GM21576 (cell line): Measurements from ENCODE around the gene DLD.
A peak's percentile ranks its signal among the peaks of the same experiment; 100 is the strongest.
"Not testable (repeated sequence)": the region's sequence is repeated elsewhere in the genome, so short reads cannot be mapped to it uniquely, and the experiment has no call there.

Experiments used
- ATAC-seq: cut with Tn5 transposase; IDR thresholded peaks from one replicate; pipeline ENCODE4 v1.9.1; 2021; ENCODE audit warnings: mild to moderate bottlenecking, moderate library complexity; ENCODE audit not compliant: unreplicated experiment

Gene DLD

GRCh38 chr7:107890962-107891635 lies at the start of gene DLD:
Gene DLD, plus strand, starts transcription at chr7:107891183. Its CDS starts 68 bp downstream, at chr7:107891251.
- peak; percentile 99 for ATAC-seq

GRCh38 chr7:107842213-107842612 lies 48.8 kb upstream of the DLD start:
- no peak for ATAC-seq

DNA sequence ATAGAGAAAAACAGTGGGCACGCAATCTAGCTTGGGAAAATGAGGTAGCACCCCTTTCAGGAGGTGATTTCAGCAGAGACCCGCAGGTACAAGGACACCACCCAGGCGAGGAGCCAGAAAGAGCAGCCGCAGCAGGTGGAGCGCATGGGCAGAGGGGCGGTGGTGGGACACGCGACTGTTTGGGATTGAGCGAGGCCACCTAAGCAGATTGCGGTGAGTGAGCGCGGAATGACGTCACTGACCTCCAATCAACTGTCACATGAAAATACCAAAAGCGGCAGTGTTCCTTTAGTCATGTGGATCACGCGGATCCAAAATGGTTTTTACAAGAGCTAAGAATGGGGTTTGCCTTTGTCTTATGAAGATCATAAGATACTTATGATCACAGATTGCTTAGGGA lies 47.8 kb upstream of the DLD start:
- ATAC-seq: no peak

GRCh38 chr7:107846324-107846723 lies 44.7 kb upstream of the DLD start:
- ATAC-seq: no peak

DNA sequence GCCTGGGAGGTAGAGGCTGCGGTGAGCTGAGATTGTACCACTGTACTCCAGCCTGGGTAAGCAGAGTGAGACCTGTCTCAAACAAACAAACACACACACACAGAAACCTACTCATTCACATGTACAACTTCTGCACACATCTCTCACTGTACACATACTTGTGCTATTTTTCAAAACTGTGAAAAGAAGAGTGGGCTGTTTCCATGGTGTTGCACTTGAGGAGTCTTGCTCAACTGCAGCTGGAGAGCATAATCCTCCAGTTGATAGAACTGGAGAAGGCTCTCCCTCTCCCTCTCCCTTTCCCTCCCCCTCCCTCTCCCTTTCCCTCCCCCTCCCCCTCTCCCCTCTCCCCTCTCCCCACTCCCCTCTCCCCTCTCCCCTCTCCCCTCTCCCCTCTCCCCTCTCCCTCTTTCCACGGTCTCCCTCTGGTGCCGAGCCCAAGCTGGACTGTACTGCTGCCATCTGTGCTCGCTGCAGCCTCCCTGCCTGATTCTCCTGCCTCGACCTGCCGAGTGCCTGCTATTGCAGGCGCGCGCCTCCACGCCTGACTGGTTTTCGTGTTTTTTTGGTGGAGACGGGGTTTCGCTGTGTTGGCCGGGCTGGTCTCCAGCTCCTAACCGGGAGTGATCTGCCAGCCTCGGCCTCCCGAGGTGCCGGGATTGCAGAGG lies 43.7 kb upstream of the DLD start:
- ATAC-seq: no peak

DNA sequence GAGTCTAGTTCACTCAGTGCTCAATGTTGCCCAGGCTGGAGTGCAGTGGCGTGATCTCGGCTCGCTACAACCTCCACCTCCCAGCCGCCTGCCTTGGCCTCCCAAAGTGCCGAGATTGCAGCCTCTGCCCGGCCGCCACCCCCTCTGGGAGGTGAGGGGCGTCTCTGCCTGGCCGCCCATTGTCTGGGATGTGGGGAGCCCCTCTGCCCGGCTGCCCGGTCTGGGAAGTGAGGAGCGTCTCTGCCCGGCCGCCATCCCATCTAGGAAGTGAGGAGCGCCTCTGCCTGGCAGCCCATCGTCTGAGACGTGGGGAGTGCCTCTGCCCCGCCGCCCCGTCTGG lies 43.2 kb upstream of the DLD start:
- not testable (repeated sequence) for ATAC-seq

GRCh38 chr7:107848211-107848610 lies 42.8 kb upstream of the DLD start:
- not testable (repeated sequence) for ATAC-seq

- ATAC-seq: no peak
Measured at GRCh38 chr7:107850216-107850615, 40.8 kb upstream of the DLD start.

GRCh38 chr7:107850643-107851042 lies 40.3 kb upstream of the DLD start:
- no peak for ATAC-seq

GRCh38 chr7:107854454-107854853 lies 36.5 kb upstream of the DLD start:
- no peak for ATAC-seq

- no peak for ATAC-seq
Measured at GRCh38 chr7:107854989-107855388, 36.0 kb upstream of the DLD start.

DNA sequence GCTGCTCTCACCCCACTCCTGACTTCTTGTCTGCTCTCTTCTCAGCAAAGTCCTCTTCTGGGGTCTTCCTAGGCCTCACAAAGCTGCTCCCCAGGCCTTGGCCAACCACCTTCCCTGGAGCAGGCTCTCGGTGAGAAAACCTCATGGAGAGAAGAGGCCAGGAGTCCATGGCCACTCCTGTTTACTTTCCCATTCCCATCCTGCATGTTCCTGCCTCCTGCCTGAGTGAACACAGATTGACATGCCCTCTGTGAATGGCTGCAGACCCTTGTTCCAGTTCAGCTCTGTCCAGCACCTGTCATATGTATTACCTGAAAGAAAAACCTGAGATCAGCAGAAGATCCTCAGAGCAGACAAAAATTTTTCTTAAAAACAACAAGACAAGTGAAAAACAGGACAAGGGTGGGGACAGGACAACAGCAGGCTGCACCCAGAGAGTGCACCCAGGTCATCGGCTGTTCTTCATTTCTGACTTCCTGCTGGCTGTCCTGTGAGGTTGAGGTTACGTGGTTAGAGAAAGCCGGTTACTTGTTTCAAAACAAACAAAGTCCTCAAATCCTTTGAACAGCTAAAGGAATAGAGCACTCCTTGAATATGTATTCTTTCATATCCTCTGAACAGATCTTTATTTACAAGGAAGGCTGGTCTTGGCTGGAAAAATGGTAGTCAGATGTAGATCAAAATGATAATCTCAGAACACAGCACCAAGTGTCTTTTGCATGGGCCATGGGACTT lies 34.0 kb upstream of the DLD start:
- peak; percentile 75 for ATAC-seq

DNA sequence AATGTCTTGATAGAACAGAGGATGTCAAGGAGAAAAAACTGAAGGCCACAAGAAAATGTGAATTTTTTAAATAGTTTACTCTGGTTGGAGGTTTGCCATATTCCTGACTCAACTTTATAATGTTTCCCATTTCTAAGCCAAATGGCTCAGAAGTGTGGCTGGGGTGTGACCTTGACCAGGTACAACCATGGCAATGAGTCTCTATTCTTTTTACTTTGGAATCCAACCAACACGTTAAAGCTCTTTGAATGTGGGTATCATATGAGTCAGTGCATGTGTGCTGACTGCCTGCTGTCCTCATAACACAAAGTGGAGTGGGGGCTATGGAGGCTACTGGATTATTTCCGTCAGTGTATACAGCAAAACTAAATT lies 33.5 kb upstream of the DLD start:
- no peak for ATAC-seq

DNA sequence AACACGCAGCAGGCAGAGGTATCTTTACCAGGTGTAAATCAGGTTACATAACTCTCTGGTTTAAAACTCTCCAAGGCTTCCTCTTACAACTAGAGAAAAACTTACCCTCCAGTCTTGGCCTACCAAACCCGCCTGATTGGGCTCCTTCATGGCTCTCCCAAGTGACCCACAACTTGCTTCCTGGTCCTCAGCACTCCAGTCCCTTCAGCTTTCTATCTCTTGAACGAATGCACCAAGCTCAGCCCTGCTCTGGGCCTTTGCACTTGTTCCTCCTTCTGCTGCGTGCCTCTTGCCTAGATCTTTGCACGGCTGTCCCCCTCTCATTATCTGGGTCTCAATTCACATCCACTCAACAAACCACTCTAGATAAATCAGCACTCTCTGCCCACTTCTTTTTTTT lies 32.7 kb upstream of the DLD start:
- no peak for ATAC-seq

DNA sequence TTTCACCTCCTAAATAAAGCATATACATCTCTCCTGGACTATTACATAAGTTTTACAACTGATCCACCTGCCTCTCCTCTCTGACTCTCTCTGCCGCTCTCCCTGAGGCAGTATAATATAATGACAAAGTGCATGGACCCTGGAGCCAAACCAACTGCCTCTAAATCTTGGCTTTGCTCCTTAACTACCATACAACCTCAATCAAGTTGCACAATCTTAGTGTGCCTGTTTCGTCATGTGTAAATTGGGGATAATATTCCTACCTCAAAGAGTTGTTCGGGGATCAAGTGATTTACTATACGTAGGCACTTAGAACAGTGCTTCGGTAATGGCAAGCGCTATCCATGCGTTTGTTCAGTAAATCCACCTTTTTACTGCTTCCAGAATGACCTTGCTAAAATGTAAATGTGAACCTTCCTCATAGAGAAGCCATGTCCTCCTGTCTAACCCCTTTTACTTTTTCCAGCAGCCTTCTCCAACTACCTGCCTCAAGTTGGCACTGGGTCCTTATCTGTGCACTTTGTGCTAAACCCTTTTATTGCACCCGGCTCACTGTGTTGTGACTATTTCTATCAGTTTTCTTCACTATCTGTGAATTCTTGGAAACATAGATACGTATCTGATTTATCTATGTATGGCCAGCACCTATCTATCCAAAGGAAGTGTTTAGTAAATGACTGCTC lies 30.6 kb upstream of the DLD start:
- no peak for ATAC-seq

DNA sequence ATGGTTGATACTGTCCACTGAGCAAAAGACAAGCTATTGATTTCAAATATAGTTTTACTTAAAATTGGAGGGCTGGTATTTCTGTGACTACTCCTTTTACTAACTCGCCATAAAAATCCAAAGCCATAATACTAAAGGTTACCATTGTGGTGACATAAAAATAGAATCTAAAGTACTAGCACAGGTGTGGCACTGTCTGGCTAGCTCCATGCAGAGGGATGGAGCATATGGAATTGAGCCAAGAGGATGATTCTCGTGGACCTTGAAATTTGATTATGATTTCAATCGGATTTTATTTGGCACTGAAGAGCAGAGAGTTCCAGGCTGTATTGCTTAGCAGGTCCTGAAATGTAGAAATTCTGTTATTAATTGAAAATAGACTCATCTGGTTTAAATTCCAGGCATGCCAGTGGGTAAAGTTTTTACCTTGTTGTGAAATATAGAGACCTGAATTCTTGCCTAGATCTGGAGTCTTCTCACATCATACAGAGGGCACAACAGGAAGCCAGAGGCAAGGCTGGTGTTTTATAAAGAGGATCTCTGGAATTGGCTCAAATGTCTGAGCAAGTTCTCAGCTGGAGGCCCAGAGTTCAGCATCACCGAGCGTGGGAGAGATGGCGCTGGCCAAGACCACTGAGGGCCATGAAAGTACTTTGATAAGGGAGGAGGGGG lies 29.9 kb upstream of the DLD start:
- ATAC-seq: no peak

- ATAC-seq: no peak
Measured at GRCh38 chr7:107865956-107866775, 24.8 kb upstream of the DLD start.

GRCh38 chr7:107867858-107868466 lies 23.0 kb upstream of the DLD start:
- no peak for ATAC-seq

- no peak for ATAC-seq
Measured at GRCh38 chr7:107870427-107871000, 20.5 kb upstream of the DLD start.
